ENCODE measurements around the gene TSPEAR. TPM values are rescaled to one million over a fixed set of nuclear protein-coding genes. Genes with fewer than 3 reads are reported as not detected.

The TSPEAR gene
- total RNA-seq, 2 donors from 2014 or later = not detected

- no peak for DNase-seq
- H3K27ac ChIP-seq = no peak overlapping the region
- no peaks in the 10 kb centered on the region for H3K9me3 ChIP-seq
- H3K36me3 ChIP-seq = no peaks in the 10 kb centered on the region
- no peak overlapping the region for H3K9ac ChIP-seq (ENCODE audit: low read depth in 2 of 2, low read length in 2 of 2)
- no peak for TF ChIP-seq CTCF (IDR thresholded peaks at IDR 0.05)
- no peak overlapping the region for H3K4me3 ChIP-seq
- no peaks in the 10 kb centered on the region for H3K4me1 ChIP-seq
- intact Hi-C loops (cut with DNase I) = no loop called here
- no peaks in the 10 kb centered on the region for H3K27me3 ChIP-seq
Observed at GRCh38 chr21:44739316-44739715, 27.9 kb upstream of the TSPEAR start.

- no peak overlapping the region for H3K27ac ChIP-seq
- no peaks in the 10 kb centered on the region for H3K36me3 ChIP-seq
- no peak overlapping the region for H3K9ac ChIP-seq (ENCODE audit: low read depth in 2 of 2, low read length in 2 of 2)
- H3K9me3 ChIP-seq = no peaks in the 10 kb centered on the region
- no peak for TF ChIP-seq CTCF (IDR thresholded peaks at IDR 0.05)
- no peak overlapping the region for H3K4me3 ChIP-seq
- intact Hi-C loops (cut with DNase I) = no loop called here
- no peaks in the 10 kb centered on the region for H3K27me3 ChIP-seq
- H3K4me1 ChIP-seq = no peaks in the 10 kb centered on the region
- no peak for DNase-seq
Observed at GRCh38 chr21:44738621-44739020, 27.2 kb upstream of the TSPEAR start.

GRCh38 chr21:44737706-44738354 lies 26.5 kb upstream of the TSPEAR start:
- no peak for TF ChIP-seq CTCF (IDR thresholded peaks at IDR 0.05)
- no peak overlapping the region for H3K27ac ChIP-seq
- no peak overlapping the region for H3K9ac ChIP-seq (ENCODE audit: low read depth in 2 of 2, low read length in 2 of 2)
- no peaks in the 10 kb centered on the region for H3K27me3 ChIP-seq
- no peaks in the 10 kb centered on the region for H3K4me1 ChIP-seq
- H3K4me3 ChIP-seq = no peak overlapping the region
- H3K36me3 ChIP-seq = no peaks in the 10 kb centered on the region
- no peak for DNase-seq
- intact Hi-C loops (cut with DNase I) = no loop called here
- no peaks in the 10 kb centered on the region for H3K9me3 ChIP-seq

GRCh38 chr21:44736291-44737004 lies 25.1 kb upstream of the TSPEAR start:
- no peak for TF ChIP-seq CTCF (IDR thresholded peaks at IDR 0.05)
- H3K9ac ChIP-seq (ENCODE audit: low read depth in 2 of 2, low read length in 2 of 2) = no peak overlapping the region
- no peaks in the 10 kb centered on the region for H3K36me3 ChIP-seq
- H3K4me1 ChIP-seq = no peaks in the 10 kb centered on the region
- intact Hi-C loops (cut with DNase I) = no loop called here
- H3K27ac ChIP-seq = no peak overlapping the region
- DNase-seq = no peak
- no peaks in the 10 kb centered on the region for H3K27me3 ChIP-seq
- H3K4me3 ChIP-seq = no peak overlapping the region
- H3K9me3 ChIP-seq = no peaks in the 10 kb centered on the region

GRCh38 chr21:44735821-44736220 lies 24.4 kb upstream of the TSPEAR start:
- TF ChIP-seq CTCF (IDR thresholded peaks at IDR 0.05) = no peak
- Histone ChIP-seq H3K27me3 (no peaks in the 10 kb centered on the region), H3K4me1 (no peaks in the 10 kb centered on the region)

More at GRCh38 chr21:44735821-44736220, 24.4 kb upstream of the TSPEAR start:
- Histone ChIP-seq H3K9ac (ENCODE audit: low read depth in 2 of 2, low read length in 2 of 2) (no peak overlapping the region), H3K36me3 (no peaks in the 10 kb centered on the region), H3K9me3 (no peaks in the 10 kb centered on the region), H3K27ac (no peak overlapping the region), H3K4me3 (no peak overlapping the region)
- intact Hi-C loops (cut with DNase I) = no loop called here
- no peak for DNase-seq
